GM19099 (cell line): ENCODE measurements around the gene MTA1.

Experiments used
- POLR2A ChIP-seq: IDR thresholded peaks from 3 replicates; pipeline ENCODE4 v1.6.1; 2011; ENCODE audit warnings: low read depth; ENCODE audit not compliant: insufficient read length; ENCODE audit errors: extremely low read depth

The MTA1 gene

DNA sequence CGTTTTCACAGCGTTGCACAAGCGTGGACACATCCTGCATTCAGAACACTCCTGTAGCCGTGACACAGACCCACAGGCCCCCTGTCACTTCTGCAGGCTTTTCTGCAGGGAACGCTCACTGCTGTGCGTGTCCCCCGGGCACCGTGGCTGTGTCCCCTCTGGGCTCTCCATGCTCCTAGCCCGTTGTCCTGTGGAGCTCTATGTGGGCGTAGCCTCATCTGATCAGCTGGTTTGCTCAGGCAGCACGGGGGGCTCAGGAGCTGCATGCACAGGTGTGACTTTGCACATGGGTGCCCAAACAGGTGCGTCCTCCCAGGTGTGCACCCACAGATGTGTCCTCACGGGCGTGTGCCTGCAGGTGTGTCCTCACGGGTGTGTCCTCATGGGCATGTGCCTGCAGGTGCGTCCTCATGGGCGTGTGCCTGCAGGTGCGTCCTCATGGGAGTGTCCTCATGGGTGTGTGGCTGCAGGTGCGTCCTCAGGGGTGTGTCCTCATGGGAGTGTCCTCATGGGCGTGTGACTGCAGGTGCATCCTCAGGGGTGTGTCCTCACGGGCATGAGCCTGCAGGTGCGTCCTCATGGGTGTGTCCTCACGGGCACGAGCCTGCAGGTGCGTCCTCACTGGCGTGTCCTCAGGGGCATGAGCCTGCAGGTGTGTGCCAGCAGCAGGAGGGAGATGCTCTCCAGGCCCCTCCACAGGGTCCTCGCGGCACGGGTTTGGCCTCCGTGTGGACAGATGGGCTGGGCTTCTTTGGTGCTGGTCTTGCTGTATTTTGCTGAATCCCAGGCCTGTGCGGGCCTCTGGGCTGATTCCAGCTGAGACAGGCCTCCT, 17.5 kb downstream of the MTA1 start:
- no peak for TF ChIP-seq POLR2A

DNA sequence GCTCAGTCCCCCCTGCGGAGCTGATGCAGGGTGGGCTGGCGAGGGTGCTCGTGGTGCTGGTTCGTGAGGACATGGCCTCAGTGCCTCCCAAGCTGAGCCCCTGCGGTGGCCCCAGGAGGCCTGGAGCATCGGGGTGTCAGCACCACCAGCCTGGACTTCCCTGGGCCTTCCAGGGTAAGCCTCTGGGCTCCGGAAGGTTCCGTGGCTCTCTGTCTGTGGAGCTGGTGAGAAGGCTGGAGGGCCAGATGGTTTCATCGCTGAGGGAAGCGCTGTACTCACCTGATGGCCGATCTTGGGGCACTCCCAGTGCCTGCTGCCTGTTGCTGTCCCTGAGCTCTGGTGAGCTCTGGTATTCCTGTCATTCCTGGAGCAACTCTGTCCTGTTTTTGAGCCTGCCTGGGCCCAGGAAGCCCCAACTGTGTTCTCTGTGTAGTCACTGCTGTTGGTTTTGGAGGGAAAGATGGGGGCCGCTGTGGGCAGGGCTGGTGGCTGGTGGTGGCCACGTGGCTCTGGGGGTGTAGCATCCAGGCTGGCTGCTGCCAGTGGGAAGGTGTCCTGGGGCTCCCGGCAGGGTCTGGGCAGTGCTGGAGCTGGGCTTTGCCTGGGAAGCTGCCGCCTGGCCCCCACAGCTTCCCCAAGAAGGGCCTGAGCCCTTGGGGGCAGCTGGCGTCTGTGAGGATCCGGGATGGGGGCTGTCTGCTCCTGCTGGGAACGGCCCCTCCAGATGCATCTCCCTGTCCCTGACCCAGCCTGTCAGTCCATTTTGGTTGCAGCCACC, 18.3 kb downstream of the MTA1 start:
- TF ChIP-seq POLR2A = no peak

DNA sequence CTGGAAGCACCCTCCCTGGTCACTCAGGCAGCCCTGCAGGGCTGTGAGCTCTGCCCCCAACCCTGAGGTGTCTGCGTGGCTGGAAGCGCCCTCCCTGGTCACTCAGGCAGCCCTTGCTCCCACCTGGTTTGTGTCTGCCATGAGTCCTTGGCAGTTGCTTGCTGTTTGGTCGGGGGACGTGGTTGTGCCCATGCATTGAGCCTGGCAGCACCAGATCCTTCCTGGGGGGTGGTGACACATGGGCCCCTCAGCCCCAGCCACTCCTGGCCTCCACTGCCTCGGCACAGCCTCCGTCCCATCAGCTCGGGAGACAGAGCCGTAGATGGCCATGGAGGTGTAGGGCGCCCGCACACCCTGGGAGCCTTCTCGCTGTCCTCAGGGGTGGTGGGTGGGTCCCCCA, 19.6 kb downstream of the MTA1 start:
- TF ChIP-seq POLR2A = no peak

DNA sequence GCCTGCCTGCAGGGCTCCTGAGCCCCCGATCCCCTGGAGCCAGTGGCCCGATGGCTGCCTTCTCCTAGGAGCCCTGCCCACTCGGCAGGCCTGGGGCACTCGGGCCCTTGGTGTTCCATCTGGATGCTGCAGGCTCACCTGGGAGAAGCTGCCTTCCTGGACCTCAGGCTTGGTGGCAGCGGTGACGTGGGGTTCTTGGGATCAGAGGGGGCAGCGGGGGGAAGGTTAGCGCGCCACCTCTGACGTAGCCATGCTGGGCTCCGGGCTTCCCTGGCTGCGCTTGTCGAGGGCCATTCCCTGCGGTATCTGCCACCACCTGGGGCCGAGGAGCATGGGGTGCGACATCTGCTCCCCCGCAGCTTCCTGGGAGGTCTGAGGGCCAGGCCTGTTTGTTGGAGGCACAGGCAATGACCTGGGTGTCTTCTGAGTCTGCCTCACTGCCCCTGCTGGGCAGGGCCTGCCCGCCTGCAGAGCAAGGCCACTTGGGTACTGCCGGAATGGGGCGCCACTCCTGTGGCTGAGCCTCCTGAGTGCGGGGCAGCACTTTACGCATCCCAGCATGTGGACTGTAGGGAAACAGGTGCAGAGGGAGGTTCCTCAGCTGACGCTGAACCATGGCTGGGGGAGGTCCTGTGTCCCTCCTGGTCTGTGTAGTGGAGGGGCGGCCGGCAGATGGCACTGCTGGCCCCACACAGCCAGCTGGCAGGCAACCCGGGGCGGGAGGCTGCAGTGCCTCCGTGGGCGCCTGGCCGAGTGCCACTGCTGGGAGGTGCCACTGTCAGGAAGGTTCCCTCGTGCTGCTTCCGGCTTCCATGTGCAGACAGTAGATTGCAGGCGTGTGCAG, 20.3 kb downstream of the MTA1 start:
- TF ChIP-seq POLR2A = no peak

DNA sequence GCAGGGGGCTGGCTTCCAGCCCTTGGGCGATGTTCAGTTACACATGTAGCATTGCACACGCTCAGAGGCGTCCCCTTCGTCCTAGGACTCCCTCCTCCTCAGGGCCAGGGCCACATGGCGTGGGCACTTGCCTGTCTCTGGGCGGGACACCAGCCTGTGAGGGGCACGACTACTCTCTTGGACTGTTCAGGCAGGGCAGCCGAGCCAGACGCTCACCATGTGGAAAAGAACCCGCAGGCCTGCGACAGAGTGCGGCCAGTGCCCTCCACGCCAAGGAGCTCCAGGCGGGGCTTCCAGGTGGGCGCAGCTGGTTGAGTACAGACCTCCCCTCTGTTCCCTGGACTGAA, 20.9 kb downstream of the MTA1 start:
- no peak for TF ChIP-seq POLR2A

DNA sequence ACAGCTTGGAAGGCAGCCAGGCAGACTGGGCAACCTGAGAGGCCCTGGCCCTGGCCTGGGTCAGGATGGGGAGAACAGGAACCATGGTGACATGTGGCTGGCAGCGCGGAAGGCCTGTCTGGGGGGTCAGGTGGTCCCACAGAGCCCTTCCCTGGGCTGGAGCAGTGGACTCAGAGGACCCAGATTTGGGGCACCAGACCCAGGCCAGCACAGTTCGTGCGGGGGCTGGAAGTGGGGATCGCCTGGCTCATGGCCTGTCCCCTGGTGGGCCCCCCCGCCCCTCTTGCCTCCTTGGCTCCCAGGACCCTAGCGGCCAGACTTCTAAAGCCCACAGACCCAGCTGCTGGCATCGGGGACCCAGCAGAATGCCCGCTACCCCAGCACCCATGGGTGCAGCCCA, 21.4 kb downstream of the MTA1 start:
- no peak for TF ChIP-seq POLR2A

DNA sequence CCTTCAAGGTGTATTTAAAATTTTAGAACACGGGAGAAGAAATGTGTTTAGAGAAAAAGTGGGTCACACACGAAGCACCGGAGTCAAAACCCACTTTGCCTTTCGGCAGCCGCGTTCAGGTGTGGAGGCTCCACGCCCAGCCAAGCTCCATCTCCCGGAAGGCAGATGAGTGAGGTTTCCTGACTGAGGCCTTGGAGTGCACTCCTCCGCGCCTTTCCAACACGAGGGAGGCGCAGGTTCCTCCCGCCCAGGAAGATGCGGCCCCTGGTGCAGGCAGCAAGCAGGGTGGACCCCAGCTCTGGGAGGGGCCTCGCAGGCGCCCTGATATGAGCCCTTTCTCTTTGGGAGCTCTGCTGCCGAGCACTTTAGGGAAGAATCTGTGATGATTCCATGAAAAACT, 22.5 kb downstream of the MTA1 start:
- no peak for TF ChIP-seq POLR2A

DNA sequence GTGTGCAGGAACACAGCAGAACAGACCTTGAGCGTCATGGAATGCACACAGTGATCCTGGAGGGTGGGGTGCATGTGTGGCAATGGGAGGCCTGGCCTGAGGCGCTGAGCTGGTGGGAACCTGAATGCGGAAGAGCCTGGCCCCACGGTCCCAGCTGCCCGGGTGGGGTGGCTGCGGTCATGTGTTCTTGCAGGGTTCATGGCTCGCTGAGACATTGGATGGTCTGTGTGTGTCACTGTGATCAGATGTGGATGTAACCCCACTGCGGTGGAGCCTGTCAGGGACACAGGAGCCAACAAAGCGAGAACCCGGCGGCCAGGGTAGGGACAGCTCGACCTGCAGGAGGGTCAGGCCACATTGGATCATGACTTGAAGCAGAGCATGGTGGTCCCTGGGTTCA, 23.2 kb downstream of the MTA1 start:
- no peak for TF ChIP-seq POLR2A

DNA sequence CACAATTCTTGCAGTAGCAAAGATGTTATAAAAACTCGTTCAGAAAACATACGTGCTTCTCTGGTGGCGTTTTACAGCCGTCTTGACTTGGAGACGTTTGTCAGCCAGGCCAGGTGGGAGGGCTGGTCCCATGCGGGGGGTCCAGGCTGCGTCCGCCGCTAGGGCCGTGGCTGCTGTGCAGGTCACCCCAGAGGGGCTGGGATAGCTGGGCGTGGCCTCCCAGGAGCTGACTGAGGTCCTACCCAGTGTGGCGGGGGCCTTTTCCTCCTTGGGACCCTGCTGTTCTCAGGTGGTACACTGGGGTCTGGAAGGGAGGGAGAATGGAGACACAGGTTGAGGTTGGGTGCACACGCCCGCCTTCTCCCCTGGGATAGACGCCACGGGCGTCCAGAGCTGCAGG, 25.2 kb downstream of the MTA1 start:
- no peak for TF ChIP-seq POLR2A

DNA sequence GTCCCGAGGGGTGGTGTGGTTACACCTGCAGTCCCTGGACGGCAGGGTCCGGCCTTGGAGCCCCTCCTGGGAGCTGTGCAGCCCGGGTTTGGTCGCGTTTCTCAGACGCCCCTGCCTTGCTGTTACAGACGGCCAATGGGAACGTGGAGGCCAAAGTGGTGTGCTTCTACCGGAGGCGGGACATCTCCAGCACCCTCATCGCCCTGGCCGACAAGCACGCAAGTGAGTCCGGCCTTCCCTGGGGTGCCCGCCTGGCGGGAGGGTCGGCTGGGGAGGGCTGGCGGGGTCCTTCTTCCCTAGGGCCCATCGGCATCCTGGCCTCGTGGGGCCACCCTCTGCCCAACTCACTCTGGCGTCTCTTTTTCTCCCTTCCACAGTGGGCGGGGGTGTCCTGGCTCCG, 25.7 kb downstream of the MTA1 start:
- TF ChIP-seq POLR2A = no peak

DNA sequence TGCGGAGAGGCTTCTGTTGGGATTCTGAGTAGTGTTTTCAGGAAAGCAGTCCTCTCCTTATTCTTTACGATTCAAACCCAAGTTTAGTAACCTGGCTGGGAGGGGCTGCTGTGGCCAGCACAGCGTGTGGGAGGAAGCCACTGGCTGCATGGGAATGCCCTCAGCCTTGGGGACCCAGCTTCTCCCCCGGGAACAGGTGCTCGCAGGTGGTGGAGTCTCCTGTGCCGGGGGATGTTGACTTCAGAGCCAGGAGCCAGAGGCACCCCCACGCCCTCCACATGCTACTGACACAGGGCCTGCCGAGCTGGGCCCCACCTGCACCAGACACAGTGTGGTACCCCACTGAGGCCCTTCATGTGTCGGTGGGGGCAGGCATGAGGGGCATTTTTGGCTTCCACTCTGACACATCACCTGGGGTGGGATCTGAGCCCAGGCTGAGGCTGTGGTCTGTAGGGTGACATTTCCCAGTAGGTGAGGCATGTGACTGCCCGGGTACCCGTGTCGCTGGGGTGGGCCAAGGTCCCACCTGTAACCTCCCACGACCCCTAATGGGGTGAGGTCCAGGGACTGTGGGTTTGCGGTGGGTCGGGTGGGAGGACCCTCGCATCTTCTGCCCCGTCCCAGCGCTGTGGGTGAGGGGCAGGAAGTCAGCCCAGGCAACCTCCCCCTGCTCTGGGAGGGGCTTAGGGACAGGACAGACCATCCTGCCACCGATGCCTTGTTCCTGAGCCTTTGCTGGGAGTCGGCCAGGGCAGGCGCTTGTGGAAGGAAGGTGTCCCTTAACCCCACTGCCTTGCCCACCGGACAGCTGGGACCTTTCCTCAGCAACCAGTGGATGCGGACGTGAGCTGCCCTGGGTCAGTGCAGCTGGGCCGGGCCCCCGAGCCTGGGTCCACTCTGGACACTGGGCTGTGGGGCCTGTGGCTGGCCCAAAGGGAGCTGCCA, 26.5 kb downstream of the MTA1 start:
- TF ChIP-seq POLR2A = no peak

DNA sequence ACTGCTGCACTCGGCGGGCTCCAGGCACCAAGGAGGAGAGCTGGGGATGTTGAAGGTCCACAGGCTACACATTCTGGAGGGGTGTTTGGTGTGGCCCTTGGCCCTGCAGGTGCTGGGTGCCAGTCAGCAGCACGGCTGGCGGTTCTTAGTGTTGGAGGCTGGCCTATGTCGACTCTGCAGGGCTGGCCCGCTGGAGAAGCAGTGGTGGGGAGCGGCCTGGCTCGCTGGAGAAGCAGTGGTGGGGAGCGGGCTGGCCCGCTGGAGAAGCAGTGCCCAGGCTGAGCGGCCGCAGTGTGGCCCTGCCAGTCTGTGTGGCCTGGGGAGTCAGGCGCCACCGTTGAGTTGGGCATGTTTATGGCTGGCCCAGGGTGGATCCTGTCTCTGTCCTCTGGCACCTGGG, 27.3 kb downstream of the MTA1 start:
- TF ChIP-seq POLR2A = no peak

DNA sequence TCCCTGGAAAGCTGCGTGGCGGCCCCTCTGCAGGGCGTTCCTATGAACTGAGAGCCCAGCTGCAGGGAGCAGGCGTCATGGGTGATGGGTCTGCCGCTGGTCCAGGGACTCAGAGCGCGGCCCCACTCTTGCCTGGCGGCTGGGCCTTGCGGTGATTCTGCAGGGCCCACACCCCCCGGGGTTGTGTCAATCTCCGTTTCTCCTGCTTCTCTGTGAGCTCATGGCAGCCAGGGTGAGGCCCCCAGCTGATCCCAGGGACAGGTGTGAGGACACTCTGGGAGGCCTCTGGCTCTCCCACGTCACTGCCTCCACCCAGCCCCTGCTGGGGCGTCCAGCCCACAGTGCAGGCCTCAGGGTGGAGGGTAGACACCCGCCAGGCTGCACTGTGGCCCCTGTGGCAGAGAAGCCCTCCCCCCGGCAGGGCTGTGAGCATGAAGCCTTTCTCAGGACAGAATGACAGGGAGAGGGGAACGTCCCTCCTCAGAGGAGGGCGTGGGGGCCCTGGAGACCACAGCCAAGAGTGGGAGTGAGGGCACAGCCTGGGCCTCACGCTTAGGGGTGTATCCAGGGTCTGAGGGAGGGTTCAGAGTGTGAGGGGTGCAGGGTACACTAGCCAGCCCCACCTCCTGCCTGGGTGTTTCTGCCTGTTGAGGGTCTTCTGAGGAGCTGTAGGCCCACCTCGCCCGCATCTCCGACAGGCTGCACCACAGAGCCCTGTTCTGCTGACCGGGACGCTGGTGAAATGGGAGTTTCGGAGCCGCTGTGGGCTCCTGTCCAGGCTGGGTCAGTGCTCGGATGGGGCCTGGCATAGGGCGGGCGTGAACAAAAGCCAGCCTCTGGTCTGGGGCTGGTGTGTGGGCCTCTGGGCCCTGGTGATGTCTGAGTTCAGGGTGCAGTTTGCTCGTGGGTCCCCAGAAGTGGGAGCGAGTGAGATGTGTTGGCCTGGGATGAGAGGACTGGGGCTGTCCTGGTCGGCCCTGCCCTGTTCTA, 28.3 kb downstream of the MTA1 start:
- TF ChIP-seq POLR2A = no peak
